Naive thymus-derived CD4-positive, alpha-beta T cell (primary cell): ENCODE results near the gene ARPC1B. TPM values are rescaled to one million over a fixed set of nuclear protein-coding genes. Genes with fewer than 3 reads are reported as not detected.

Source experiments
- ATAC-seq: fragments of 150-1000 bp; cut with Tn5 transposase; 2 replicates; pipeline ENCODE4 v1.10.0; 2021; ENCODE audit warnings: mild to moderate bottlenecking, moderate library complexity
- CTCF ChIA-PET: fragments of 350-600 bp; sonication (Branson Sonifier 250); formaldehyde crosslinking; loops from one replicate; lab custom pipeline; 2021; ENCODE audit warnings: antibody characterized with exemption; lab: Charles Lee
- POLR2A ChIA-PET: fragments of 350-600 bp; sonication (Branson Sonifier 250); formaldehyde crosslinking; loops from one replicate; lab custom pipeline; 2021; ENCODE audit warnings: antibody characterized with exemption, inconsistent platforms; lab: Charles Lee
- DNase-seq, 9 donors: peaks; one replicate each; pipeline versions ENCODE4 v3.0.0 to v3.0.0-alpha.2; 2020 to 2022; ENCODE audit warnings: mixed read lengths in 1 of 9
- H3K27ac ChIP-seq: one replicate; pipeline ENCODE4 v1.7.0; 2013; ENCODE audit warnings: mild to moderate bottlenecking, low read depth, low read length, moderate library complexity
- H3K27me3 ChIP-seq, 2 donors: one replicate each; pipeline ENCODE4 v1.7.0; 2013; ENCODE audit warnings: low read length in 2 of 2, mild to moderate bottlenecking in 2 of 2, moderate library complexity in 2 of 2; ENCODE audit not compliant: control insufficient read depth in 2 of 2, insufficient read depth in 2 of 2
- H3K36me3 ChIP-seq, 3 experiments: 1 replicate in 2 of 3; 2 replicates in 1 of 3; pipeline ENCODE4 v1.7.0; 2013; ENCODE audit warnings: low read length in 3 of 3, mild to moderate bottlenecking in 3 of 3, moderate library complexity in 1 of 3; ENCODE audit not compliant: insufficient read depth in 3 of 3, control insufficient read depth in 2 of 3
- H3K4me1 ChIP-seq, 2 donors: one replicate each; pipeline ENCODE4 v1.7.0; 2013; ENCODE audit warnings: low read length in 2 of 2, mild to moderate bottlenecking in 2 of 2, moderate library complexity in 1 of 2; ENCODE audit not compliant: control insufficient read depth in 2 of 2, insufficient read depth in 2 of 2
- H3K4me3 ChIP-seq: 2 replicates; pipeline ENCODE4 v1.7.0; 2013; ENCODE audit warnings: mild to moderate bottlenecking, low read length
- H3K9me3 ChIP-seq, 3 experiments: 1 replicate in 2 of 3; 2 replicates in 1 of 3; pipeline ENCODE4 v1.7.0; 2013; ENCODE audit warnings: low read length in 3 of 3; ENCODE audit not compliant: control insufficient read depth in 2 of 3
- H3K27ac Mint-ChIP-seq, 9 donors: one replicate each; pipeline ENCODE4 v1.8.0; 2020 to 2022; ENCODE audit warnings: mixed read lengths in 9 of 9, mild to moderate bottlenecking in 8 of 9, moderate library complexity in 5 of 9, inconsistent platforms in 2 of 9
- H3K27me3 Mint-ChIP-seq, 5 donors: one replicate each; pipeline ENCODE4 v1.8.0; 2021 to 2022; ENCODE audit warnings: mixed read lengths in 5 of 5, mild to moderate bottlenecking in 1 of 5
- H3K36me3 Mint-ChIP-seq, 5 donors: one replicate each; pipeline ENCODE4 v1.8.0; 2020 to 2022; ENCODE audit warnings: mixed read lengths in 5 of 5, mild to moderate bottlenecking in 3 of 5, inconsistent platforms in 1 of 5
- H3K4me1 Mint-ChIP-seq, 7 donors: one replicate each; pipeline ENCODE4 v1.8.0; 2020 to 2022; ENCODE audit warnings: mixed read lengths in 7 of 7, mild to moderate bottlenecking in 3 of 7, inconsistent platforms in 1 of 7
- H3K4me3 Mint-ChIP-seq, 10 donors: one replicate each; pipeline ENCODE4 v1.8.0; 2020 to 2022; ENCODE audit warnings: mild to moderate bottlenecking in 10 of 10, mixed read lengths in 10 of 10, moderate library complexity in 6 of 10, inconsistent platforms in 2 of 10
- H3K9me3 Mint-ChIP-seq, 11 donors: one replicate each; pipeline ENCODE4 v1.8.0; 2020 to 2022; ENCODE audit warnings: mixed read lengths in 11 of 11, mild to moderate bottlenecking in 4 of 11, inconsistent platforms in 1 of 11, moderate library complexity in 1 of 11
- intact Hi-C, 2 donors: fragments of 100-400 bp; cut with micrococcal nuclease; formaldehyde crosslinking; loops; one replicate each; pipeline ENCODE4 v1.15.1; 2023
- polyA plus RNA-seq, 2 donors: library from polyadenylated mRNA; unstranded; fragments of 300-500 nt; fragmentation: Illumina TruSeq; gene quantifications; one replicate each; pipeline ENCODE4 v1.2.3, GENCODE V29; 2021
- total RNA-seq, 6 experiments: library from RNA in 5 of 6; stranded (reverse) in 5 of 6; gene quantifications; 1 replicate in 5 of 6; 2 replicates in 1 of 6; pipeline ENCODE4 v1.2.3 and lab custom pipeline; 2021 to 2026

The ARPC1B gene
- total and polyA plus RNA-seq, 7 experiments from 2014 or later = 88.1 to 575 (median 217) TPM

GRCh38 chr7:99395616-99396327, 21.2 kb downstream of the ARPC1B start:
- Mint-ChIP-seq H3K9me3 (peaks cover 0 to 2% (median 0%) of the 10 kb centered on the region in 11 donors), H3K4me3 (no peak overlapping the region), H3K36me3 (peaks cover 0 to 19% (median 7%) of the 10 kb centered on the region in 5 donors), H3K4me1 (peaks cover 18 to 36% (median 23%) of the 10 kb centered on the region in 7 donors), H3K27me3 (no peaks in the 10 kb centered on the region), H3K27ac (peak overlapping the region in 6 of 9 donors; percentile 24 to 82 (median 36))
- ATAC-seq (no peak), DNase-seq (no peak)
- peaks cover 4 to 9% of the 10 kb centered on the region in 2 donors for H3K4me1 ChIP-seq
- intact Hi-C loops = no loop called here
- peaks cover 15 to 91% (median 35%) of the 10 kb centered on the region in 3 experiments for H3K36me3 ChIP-seq
- ChIA-PET CTCF (no interaction called here), POLR2A (interaction anchor here (1.1 kb wide), 1 partner anchor 13 kb away, joined by 3 read pairs; the partner anchor contains the start of genes BUD31 and PDAP1)
- H3K4me3 ChIP-seq = no peak overlapping the region
- no peaks in the 10 kb centered on the region for H3K27me3 ChIP-seq
- H3K9me3 ChIP-seq = no peaks in the 10 kb centered on the region
- H3K27ac ChIP-seq = peak overlapping the region; percentile 25

GRCh38 chr7:99396418-99397296, 22.1 kb downstream of the ARPC1B start:
- H3K4me1 Mint-ChIP-seq = peaks cover 22 to 36% (median 23%) of the 10 kb centered on the region in 7 donors
- ChIA-PET CTCF (no interaction called here), POLR2A (interaction anchor here (1.1 kb wide), 1 partner anchor 12 kb away, joined by 3 read pairs; the partner anchor contains the start of genes BUD31 and PDAP1)
- peaks cover 0 to 2% (median 0%) of the 10 kb centered on the region in 11 donors for H3K9me3 Mint-ChIP-seq
- H3K4me3 Mint-ChIP-seq = no peak overlapping the region
- H3K27me3 Mint-ChIP-seq = no peaks in the 10 kb centered on the region
- ATAC-seq (no peak), DNase-seq (no peak)
- no peaks in the 10 kb centered on the region for H3K27me3 ChIP-seq
- H3K27ac Mint-ChIP-seq = peak overlapping the region in 4 of 9 donors; percentile 13 to 76 (median 50)
- peaks cover 0 to 20% (median 13%) of the 10 kb centered on the region in 5 donors for H3K36me3 Mint-ChIP-seq
- H3K36me3 ChIP-seq = peaks cover 7 to 89% (median 32%) of the 10 kb centered on the region in 3 experiments
- no peak overlapping the region for H3K4me3 ChIP-seq
- no peaks in the 10 kb centered on the region for H3K9me3 ChIP-seq
- no peak overlapping the region for H3K27ac ChIP-seq
- peaks cover 4 to 9% of the 10 kb centered on the region in 2 donors for H3K4me1 ChIP-seq
- intact Hi-C loops = no loop called here

- intact Hi-C loops = no loop called here
- Mint-ChIP-seq H3K4me1 (peaks cover 18 to 31% (median 23%) of the 10 kb centered on the region in 7 donors), H3K27me3 (no peaks in the 10 kb centered on the region), H3K9me3 (peaks cover 0 to 2% (median 0%) of the 10 kb centered on the region in 11 donors), H3K27ac (peak overlapping the region in 8 of 9 donors; percentile 19 to 91 (median 73)), H3K36me3 (peaks cover 0 to 17% (median 13%) of the 10 kb centered on the region in 5 donors), H3K4me3 (no peak overlapping the region)
- ATAC-seq = no peak
- CTCF ChIA-PET = no interaction called here
- Histone ChIP-seq H3K4me1 (peaks cover 4 to 9% of the 10 kb centered on the region in 2 donors), H3K9me3 (no peaks in the 10 kb centered on the region), H3K27ac (no peak overlapping the region), H3K27me3 (no peaks in the 10 kb centered on the region), H3K36me3 (peaks cover 0 to 88% (median 29%) of the 10 kb centered on the region in 3 experiments), H3K4me3 (no peak overlapping the region)
- no peak for DNase-seq
- POLR2A ChIA-PET = no interaction called here
Measured at GRCh38 chr7:99397297-99397983, 22.9 kb downstream of the ARPC1B start.

DNA sequence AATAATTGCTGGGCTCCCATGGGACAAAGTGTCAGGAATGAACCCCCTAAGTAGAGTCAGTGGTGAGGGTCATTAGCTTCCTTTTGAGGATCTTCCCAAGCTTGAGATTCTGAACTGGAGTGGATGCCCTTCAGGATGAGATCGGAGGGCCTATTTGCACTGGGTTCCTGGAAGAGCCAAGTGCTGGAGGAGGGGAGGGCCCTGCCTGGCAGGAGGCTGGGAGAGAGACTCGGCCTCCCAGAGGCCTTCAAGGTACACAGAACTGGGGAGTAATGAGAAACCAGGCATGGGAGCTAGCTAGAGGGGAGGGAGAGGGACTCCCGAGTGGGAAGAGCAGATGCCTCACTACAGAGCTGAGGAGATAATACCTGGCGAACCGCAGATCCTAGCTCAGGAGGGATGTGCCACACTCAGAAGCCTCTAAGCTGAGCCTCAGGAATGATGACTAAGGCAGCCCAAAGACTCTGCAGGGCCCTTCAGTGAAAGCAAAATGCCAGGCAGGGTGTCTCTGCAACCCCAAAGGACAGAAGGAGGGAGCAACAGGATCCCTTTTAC, 24.4 kb downstream of the ARPC1B start:
- no peak overlapping the region for H3K4me3 Mint-ChIP-seq
- intact Hi-C loops = no loop called here
- H3K9me3 ChIP-seq = no peaks in the 10 kb centered on the region
- H3K36me3 Mint-ChIP-seq = peaks cover 8 to 25% (median 20%) of the 10 kb centered on the region in 5 donors
- peak overlapping the region; percentile 6 for H3K27ac ChIP-seq
- H3K4me1 Mint-ChIP-seq = peaks cover 9 to 27% (median 21%) of the 10 kb centered on the region in 7 donors
- no peaks in the 10 kb centered on the region for H3K27me3 Mint-ChIP-seq
- ATAC-seq (no peak), DNase-seq (no peak)
- ChIA-PET CTCF (interaction anchor here (0.7 kb wide), 1 partner anchor 33 kb away, joined by 3 read pairs; no protein-coding TSS in a partner anchor), POLR2A (interaction anchor here (0.6 to 3.0 kb wide), 6 partner anchors 9 to 109 kb away, joined by 3 to 22 read pairs (median 4); partner anchors contain the start of genes BUD31 and PDAP1)
- H3K36me3 ChIP-seq = peaks cover 0 to 92% (median 34%) of the 10 kb centered on the region in 3 experiments
- no peaks in the 10 kb centered on the region for H3K27me3 ChIP-seq
- H3K9me3 Mint-ChIP-seq = peaks cover 0 to 5% (median 0%) of the 10 kb centered on the region in 11 donors
- no peak overlapping the region for H3K4me3 ChIP-seq
- H3K27ac Mint-ChIP-seq = peak overlapping the region in 8 of 9 donors; percentile 67 to 81 (median 74)
- peaks cover 0 to 1% of the 10 kb centered on the region in 2 donors for H3K4me1 ChIP-seq

DNA sequence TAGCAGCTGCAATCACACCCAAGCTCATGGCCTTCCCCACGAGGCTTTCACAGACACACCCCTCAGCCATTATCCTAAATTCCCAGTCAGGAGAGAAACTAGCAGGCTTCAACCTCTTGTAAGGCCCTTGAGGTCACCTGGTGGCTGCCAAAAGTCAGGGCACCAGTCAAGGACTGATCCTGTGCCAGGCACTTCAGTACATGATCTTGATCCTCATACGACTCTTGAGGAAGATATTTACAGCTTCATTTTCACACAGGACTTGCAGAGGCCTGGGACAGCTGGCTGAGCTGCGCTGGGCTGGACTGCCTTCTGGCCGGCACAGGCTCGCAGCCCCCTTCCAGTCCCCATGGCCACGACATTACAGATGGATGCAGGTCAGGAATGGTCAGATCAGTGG, 25.1 kb downstream of the ARPC1B start:
- Histone ChIP-seq H3K36me3 (peaks cover 0 to 93% (median 28%) of the 10 kb centered on the region in 3 experiments), H3K27ac (peak overlapping the region; percentile 6), H3K4me3 (no peak overlapping the region), H3K9me3 (no peaks in the 10 kb centered on the region), H3K4me1 (no peaks in the 10 kb centered on the region), H3K27me3 (no peaks in the 10 kb centered on the region)
- DNase-seq = no peak
- no peak for ATAC-seq
- peak overlapping the region in 7 of 9 donors; percentile 6 to 84 (median 58) for H3K27ac Mint-ChIP-seq
- no peaks in the 10 kb centered on the region for H3K27me3 Mint-ChIP-seq
- peaks cover 0 to 5% (median 0%) of the 10 kb centered on the region in 11 donors for H3K9me3 Mint-ChIP-seq
- ChIA-PET POLR2A (interaction anchor here (0.7 to 3.0 kb wide), 4 partner anchors 8 to 108 kb away, joined by 3 to 22 read pairs (median 4); partner anchors contain the start of genes BUD31 and PDAP1), CTCF (interaction anchor here (0.7 kb wide), 1 partner anchor 34 kb away, joined by 3 read pairs; no protein-coding TSS in a partner anchor)
- peaks cover 12 to 30% (median 24%) of the 10 kb centered on the region in 7 donors for H3K4me1 Mint-ChIP-seq
- H3K36me3 Mint-ChIP-seq = peaks cover 8 to 32% (median 20%) of the 10 kb centered on the region in 5 donors
- H3K4me3 Mint-ChIP-seq = no peak overlapping the region
- intact Hi-C loops = no loop called here
